Activated effector memory CD4-positive, alpha-beta T cell treated with Interleukin-2 at 50 U/mL for 16 hours (primary cell): ENCODE results near the gene CD226.
"Not testable (repeated sequence)": the region's sequence is repeated elsewhere in the genome, so short reads cannot be mapped to it uniquely, and the experiment has no call there.

Source experiments
- DNase-seq: peaks from one replicate; pipeline ENCODE4 v3.0.0-alpha.2; 2020

Gene CD226

GRCh38 chr18:69947361-69948133 is at the start of gene CD226:
Gene CD226 (minus strand): TSS chr18:69947873. CDS start chr18:69947406, 467 bp downstream.
- no peak for DNase-seq

- DNase-seq = no peak
Measured at GRCh38 chr18:69996951-69997798, 49.5 kb upstream of the CD226 start.

GRCh38 chr18:69996417-69996816 is 48.7 kb upstream of the CD226 start:
- DNase-seq = no peak

- no peak for DNase-seq
Measured at GRCh38 chr18:69995774-69996173, 48.1 kb upstream of the CD226 start.

GRCh38 chr18:69992776-69993175 is 45.1 kb upstream of the CD226 start:
- no peak for DNase-seq

- DNase-seq = no peak
Measured at GRCh38 chr18:69987870-69988269, 40.2 kb upstream of the CD226 start.

- no peak for DNase-seq
Measured at GRCh38 chr18:69985239-69985638, 37.6 kb upstream of the CD226 start.

- no peak for DNase-seq
Measured at GRCh38 chr18:69982417-69982816, 34.7 kb upstream of the CD226 start.

GRCh38 chr18:69981948-69982347 is 34.3 kb upstream of the CD226 start:
- no peak for DNase-seq

GRCh38 chr18:69980982-69981804 is 33.5 kb upstream of the CD226 start:
- no peak for DNase-seq

- no peak for DNase-seq
Measured at GRCh38 chr18:69980509-69980908, 32.8 kb upstream of the CD226 start.

- no peak for DNase-seq
Measured at GRCh38 chr18:69978732-69979715, 31.4 kb upstream of the CD226 start.

GRCh38 chr18:69975294-69975693 is 27.6 kb upstream of the CD226 start:
- DNase-seq = not testable (repeated sequence)

GRCh38 chr18:69974365-69974764 is 26.7 kb upstream of the CD226 start:
- DNase-seq = no peak

- DNase-seq = no peak
Measured at GRCh38 chr18:69969491-69969890, 21.8 kb upstream of the CD226 start.

- DNase-seq = peak; percentile 31
Measured at GRCh38 chr18:69968039-69968438, 20.4 kb upstream of the CD226 start.

GRCh38 chr18:69963196-69963595 is 15.5 kb upstream of the CD226 start:
- DNase-seq = no peak

GRCh38 chr18:69961718-69962117 is 14.0 kb upstream of the CD226 start:
- DNase-seq = no peak

GRCh38 chr18:69958422-69958821 is 10.7 kb upstream of the CD226 start:
- no peak for DNase-seq

GRCh38 chr18:69957747-69958146 is 10.1 kb upstream of the CD226 start:
- DNase-seq = no peak

- no peak for DNase-seq
Measured at GRCh38 chr18:69956665-69957620, 9.3 kb upstream of the CD226 start.
